HepG2 (cell line): ENCODE results near the gene SCAMP3. TPM values are rescaled to one million over a fixed set of nuclear protein-coding genes. Genes with fewer than 3 reads are reported as not detected.

Experiments
- FOSL2 ChIP-seq: sonication (generic); formaldehyde crosslinking; IDR thresholded peaks from 2 replicates; pipeline ENCODE4 v1.4.0; 2020; ENCODE audit warnings: missing genetic modification reagents
- HCFC1 ChIP-seq: fragments of 150-350 bp; IDR thresholded peaks from 2 replicates; pipeline ENCODE4 v1.6.1; 2014; ENCODE audit warnings: low read depth, low read length
- HNF4A ChIP-seq: sonication (generic); formaldehyde crosslinking; IDR thresholded peaks from 2 replicates; pipeline ENCODE4 v1.4.0; 2020; ENCODE audit warnings: missing genetic modification reagents
- MAX ChIP-seq: IDR thresholded peaks from 2 replicates; pipeline ENCODE4 v1.6.1; 2012; ENCODE audit warnings: inconsistent platforms
- MEF2D ChIP-seq: sonication (generic); formaldehyde crosslinking; IDR thresholded peaks from 2 replicates; pipeline ENCODE4 v1.5.1; 2020; ENCODE audit warnings: mild to moderate bottlenecking, missing genetic modification reagents
- MIXL1 ChIP-seq: IDR thresholded peaks from 2 replicates; pipeline ENCODE4 v1.6.1; 2016
- NFATC3 ChIP-seq: sonication (generic); formaldehyde crosslinking; IDR thresholded peaks from 2 replicates; pipeline ENCODE4 v1.5.1; 2020; ENCODE audit warnings: mild to moderate bottlenecking, missing genetic modification reagents
- PRDM15 ChIP-seq: sonication (generic); formaldehyde crosslinking; IDR thresholded peaks from 2 replicates; pipeline ENCODE4 v1.4.0; 2020; ENCODE audit warnings: missing genetic modification reagents
- RNF2 ChIP-seq: fragments of 450-650 bp; conservative IDR thresholded peaks from 2 replicates; pipeline ENCODE4 v1.6.1; 2016; ENCODE audit warnings: low read depth
- TEAD3 ChIP-seq: optimal IDR thresholded peaks from 2 replicates; pipeline ENCODE3; 2016; ENCODE audit warnings: borderline replicate concordance
- TERF1 ChIP-seq: sonication (generic); formaldehyde crosslinking; IDR thresholded peaks from 2 replicates; pipeline ENCODE4 v1.8.0; 2022; ENCODE audit warnings: mild to moderate bottlenecking, missing genetic modification reagents, moderate library complexity
- THAP7 ChIP-seq: sonication (generic); formaldehyde crosslinking; IDR thresholded peaks from 2 replicates; pipeline ENCODE4 v1.8.1; 2023; ENCODE audit warnings: mild to moderate bottlenecking, missing genetic modification reagents
- ZC3H13 ChIP-seq: sonication (generic); formaldehyde crosslinking; IDR thresholded peaks from 2 replicates; pipeline ENCODE4 v1.8.1; 2023; ENCODE audit warnings: mild to moderate bottlenecking, missing genetic modification reagents, moderate library complexity
- ZNF18 ChIP-seq: sonication (generic); formaldehyde crosslinking; IDR thresholded peaks from 2 replicates; pipeline ENCODE4 v1.8.0; 2022; ENCODE audit warnings: mild to moderate bottlenecking, missing genetic modification reagents; ENCODE audit not compliant: insufficient replicate concordance
- ZNF777 ChIP-seq: sonication (generic); formaldehyde crosslinking; IDR thresholded peaks from 2 replicates; pipeline ENCODE4 v1.4.0; 2020; ENCODE audit warnings: missing genetic modification reagents
- ZNF781 ChIP-seq: sonication (generic); formaldehyde crosslinking; IDR thresholded peaks from 2 replicates; pipeline ENCODE4 v1.5.1; 2020; ENCODE audit warnings: borderline replicate concordance, mild to moderate bottlenecking, missing genetic modification reagents; ENCODE audit errors: not compliant biosample characterization
- polyA plus RNA-seq, 8 experiments: library from polyadenylated mRNA; depleted of rRNA in 3 of 8; stranded (reverse) in 7 of 8; unstranded in 1 of 8; fragments of >200 nt; fragmentation: Illumina TruSeq in 4 of 8; extraction: Trizol in 4 of 8; gene quantifications; 2 replicates each; pipeline versions ENCODE4 v1.2.1 to v1.2.3, GENCODE V29; 2011 to 2016; ENCODE audit warnings: low read depth in 4 of 8, missing spikeins in 1 of 8, mixed read lengths in 1 of 8; ENCODE audit not compliant: insufficient read depth in 1 of 8
- total RNA-seq, 5 experiments: library from RNA; depleted of rRNA; stranded (reverse); fragments of >200 nt; fragmentation: Illumina TruSeq; extraction: Trizol; gene quantifications; 2 replicates each; pipeline ENCODE4 v1.2.3, GENCODE V29; 2016; ENCODE audit warnings: low read depth in 1 of 5
- TF ChIP-seq, protein P1 (sequence below): sonication (generic); formaldehyde crosslinking; IDR thresholded peaks from 2 replicates; pipeline ENCODE4 v1.5.0; 2020; ENCODE audit warnings: mild to moderate bottlenecking, missing genetic modification reagents, borderline replicate concordance

Gene SCAMP3
- total and polyA plus RNA-seq, 2 of the 13 experiments (the other 11 are each of a cell fraction or from before 2014, with no cell fraction given) = 46.8 to 83.3 TPM

GRCh38 chr1:155227261-155228095 lies 34.7 kb downstream of the SCAMP3 start (continued):
- TF ChIP-seq, protein P1, sequence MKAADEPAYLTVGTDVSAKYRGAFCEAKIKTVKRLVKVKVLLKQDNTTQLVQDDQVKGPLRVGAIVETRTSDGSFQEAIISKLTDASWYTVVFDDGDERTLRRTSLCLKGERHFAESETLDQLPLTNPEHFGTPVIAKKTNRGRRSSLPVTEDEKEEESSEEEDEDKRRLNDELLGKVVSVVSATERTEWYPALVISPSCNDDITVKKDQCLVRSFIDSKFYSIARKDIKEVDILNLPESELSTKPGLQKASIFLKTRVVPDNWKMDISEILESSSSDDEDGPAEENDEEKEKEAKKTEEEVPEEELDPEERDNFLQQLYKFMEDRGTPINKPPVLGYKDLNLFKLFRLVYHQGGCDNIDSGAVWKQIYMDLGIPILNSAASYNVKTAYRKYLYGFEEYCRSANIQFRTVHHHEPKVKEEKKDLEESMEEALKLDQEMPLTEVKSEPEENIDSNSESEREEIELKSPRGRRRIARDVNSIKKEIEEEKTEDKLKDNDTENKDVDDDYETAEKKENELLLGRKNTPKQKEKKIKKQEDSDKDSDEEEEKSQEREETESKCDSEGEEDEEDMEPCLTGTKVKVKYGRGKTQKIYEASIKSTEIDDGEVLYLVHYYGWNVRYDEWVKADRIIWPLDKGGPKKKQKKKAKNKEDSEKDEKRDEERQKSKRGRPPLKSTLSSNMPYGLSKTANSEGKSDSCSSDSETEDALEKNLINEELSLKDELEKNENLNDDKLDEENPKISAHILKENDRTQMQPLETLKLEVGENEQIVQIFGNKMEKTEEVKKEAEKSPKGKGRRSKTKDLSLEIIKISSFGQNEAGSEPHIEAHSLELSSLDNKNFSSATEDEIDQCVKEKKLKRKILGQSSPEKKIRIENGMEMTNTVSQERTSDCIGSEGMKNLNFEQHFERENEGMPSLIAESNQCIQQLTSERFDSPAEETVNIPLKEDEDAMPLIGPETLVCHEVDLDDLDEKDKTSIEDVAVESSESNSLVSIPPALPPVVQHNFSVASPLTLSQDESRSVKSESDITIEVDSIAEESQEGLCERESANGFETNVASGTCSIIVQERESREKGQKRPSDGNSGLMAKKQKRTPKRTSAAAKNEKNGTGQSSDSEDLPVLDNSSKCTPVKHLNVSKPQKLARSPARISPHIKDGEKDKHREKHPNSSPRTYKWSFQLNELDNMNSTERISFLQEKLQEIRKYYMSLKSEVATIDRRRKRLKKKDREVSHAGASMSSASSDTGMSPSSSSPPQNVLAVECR (CRISPR knock-in tag) = peak; percentile 77
- TF ChIP-seq MAX (peak; percentile 77), MEF2D (CRISPR knock-in tag) (peak; percentile 38; the same call in 1 of the 2 replicates), ZNF781 (CRISPR knock-in tag) (peak; percentile 78), RNF2 (0 out of 2 replicates have a peak, but pooled peaks have one; percentile 24), THAP7 (CRISPR knock-in tag) (no peak), NFATC3 (CRISPR knock-in tag) (0 out of 2 replicates have a peak, but pooled peaks have one; percentile 22), HNF4A (no peak), ZNF18 (CRISPR knock-in tag) (no peak), ZC3H13 (CRISPR knock-in tag) (no peak), FOSL2 (CRISPR knock-in tag) (0 out of 2 replicates have a peak, but pooled peaks have one; percentile 6), PRDM15 (CRISPR knock-in tag) (no peak), MIXL1 (CRISPR knock-in tag) (0 out of 2 replicates have a peak, but pooled peaks have one; percentile 11), TEAD3 (CRISPR knock-in tag) (no peak), HCFC1 (0 out of 2 replicates have a peak, but pooled peaks have one; percentile 30), TERF1 (CRISPR knock-in tag) (no peak), ZNF777 (CRISPR knock-in tag) (peak; percentile 51; the same call in 1 of the 2 replicates)
